ENCODE data around the gene LRFN2.

- TF ChIP-seq CTCF (IDR thresholded peaks at IDR 0.05) (no peak), POLR2A (IDR thresholded peaks at IDR 0.05) (no peak)
These were observed 1.9 kb downstream of the LRFN2 start for GRCh38 chr6:40585223-40585622.
